Transverse colon (tissue), 4 donors: ENCODE results near the gene ZNF232. TPM values are rescaled to one million over a fixed set of nuclear protein-coding genes. Genes with fewer than 3 reads are reported as not detected.
"Not testable (repeated sequence)": the region's sequence is repeated elsewhere in the genome, so short reads cannot be mapped to it uniquely, and the experiment has no call there.

Experiments used
- DNase-seq: peaks from one replicate; pipeline ENCODE4 v3.0.0-alpha.2; 2019
- H3K27ac ChIP-seq, 4 donors: fragments of 200-600 bp; sonication (generic); 2 replicates each; pipeline ENCODE4 v1.5.1; 2016 to 2018; ENCODE audit warnings: inconsistent platforms in 4 of 4
- H3K27me3 ChIP-seq: fragments of 200-600 bp; sonication (generic); 2 replicates; pipeline ENCODE4 v1.5.1; 2017; ENCODE audit warnings: inconsistent platforms
- H3K36me3 ChIP-seq, 4 donors: fragments of 200-600 bp; sonication (generic); 2 replicates each; pipeline ENCODE4 v1.5.1; 2017 to 2019; ENCODE audit warnings: inconsistent platforms in 4 of 4
- H3K4me1 ChIP-seq, 4 donors: fragments of 200-600 bp; sonication (generic); 2 replicates each; pipeline ENCODE4 v1.5.1; 2017 to 2020; ENCODE audit warnings: inconsistent platforms in 4 of 4
- H3K4me3 ChIP-seq, 4 donors: fragments of 200-600 bp; sonication (generic); 1 replicate in 1 of 4; 2 replicates in 3 of 4; pipeline versions ENCODE4 v1.5.1 to v1.6.1; 2017 to 2019; ENCODE audit warnings: inconsistent platforms in 4 of 4
- H3K9me3 ChIP-seq, 2 donors: fragments of 200-600 bp; sonication (generic); 2 replicates each; pipeline ENCODE4 v1.5.1; 2017 to 2019; ENCODE audit warnings: inconsistent platforms in 2 of 2
- EP300 ChIP-seq: sonication (generic); formaldehyde crosslinking; IDR thresholded peaks from one replicate; pipeline ENCODE4 v1.6.1; 2017; ENCODE audit warnings: antibody characterized with exemption, low read depth
- POLR2A ChIP-seq: fragments of 450-650 bp; IDR thresholded peaks from one replicate; pipeline ENCODE4 v1.6.1; 2016; ENCODE audit warnings: antibody characterized with exemption, mild to moderate bottlenecking, moderate library complexity
- POLR2AphosphoS5 ChIP-seq, 3 donors: sonication (generic); formaldehyde crosslinking; IDR thresholded peaks; one replicate each; pipeline ENCODE4 v1.6.1; 2016; ENCODE audit warnings: antibody characterized with exemption in 3 of 3
- WGBS, 2 donors: methylation state at CpG; one replicate each; pipeline ENCODE4 v1.1.5; 2018; ENCODE audit warnings: low coverage in 1 of 2; 5-methylcytosine and 5-hydroxymethylcytosine counted together
- in situ Hi-C, 4 donors: fragments of 200-750 bp; cut with MboI; loops; one replicate each; pipeline versions ENCODE4 v1.15.0 to v1.15.1; 2017; ENCODE audit warnings: low sequenced_read_pairs in 3 of 4, low pct_ligation_motif_present in 1 of 4, low pct_unique_long_range_greater_than_20kb in 1 of 4
- intact Hi-C: fragments of 100-400 bp; cut with DNase I; formaldehyde crosslinking; loops from one replicate; pipeline ENCODE4 v1.15.1; 2023; ENCODE audit warnings: low total_unique reads
- total RNA-seq, 4 donors: library from RNA; depleted of rRNA; stranded (reverse); fragments of >200 nt; gene quantifications; one replicate each; pipeline ENCODE4 v1.1.0, GENCODE V29; 2016
- TF ChIP-seq, protein P1 (sequence below), 5 experiments: fragments of 200-600 bp in 3 of 5; fragments of 450-650 bp in 2 of 5; sonication (generic) in 3 of 5; IDR thresholded peaks; 1 replicate in 2 of 5; 2 replicates in 3 of 5; pipeline ENCODE4 v1.5.1; 2016 to 2017; ENCODE audit warnings: antibody characterized with exemption in 5 of 5, inconsistent platforms in 3 of 5, mild to moderate bottlenecking in 2 of 5, moderate library complexity in 1 of 5

Gene ZNF232
- total RNA-seq, 4 donors from 2014 or later: 6.8 to 69.6 (median 27.2) TPM

DNA sequence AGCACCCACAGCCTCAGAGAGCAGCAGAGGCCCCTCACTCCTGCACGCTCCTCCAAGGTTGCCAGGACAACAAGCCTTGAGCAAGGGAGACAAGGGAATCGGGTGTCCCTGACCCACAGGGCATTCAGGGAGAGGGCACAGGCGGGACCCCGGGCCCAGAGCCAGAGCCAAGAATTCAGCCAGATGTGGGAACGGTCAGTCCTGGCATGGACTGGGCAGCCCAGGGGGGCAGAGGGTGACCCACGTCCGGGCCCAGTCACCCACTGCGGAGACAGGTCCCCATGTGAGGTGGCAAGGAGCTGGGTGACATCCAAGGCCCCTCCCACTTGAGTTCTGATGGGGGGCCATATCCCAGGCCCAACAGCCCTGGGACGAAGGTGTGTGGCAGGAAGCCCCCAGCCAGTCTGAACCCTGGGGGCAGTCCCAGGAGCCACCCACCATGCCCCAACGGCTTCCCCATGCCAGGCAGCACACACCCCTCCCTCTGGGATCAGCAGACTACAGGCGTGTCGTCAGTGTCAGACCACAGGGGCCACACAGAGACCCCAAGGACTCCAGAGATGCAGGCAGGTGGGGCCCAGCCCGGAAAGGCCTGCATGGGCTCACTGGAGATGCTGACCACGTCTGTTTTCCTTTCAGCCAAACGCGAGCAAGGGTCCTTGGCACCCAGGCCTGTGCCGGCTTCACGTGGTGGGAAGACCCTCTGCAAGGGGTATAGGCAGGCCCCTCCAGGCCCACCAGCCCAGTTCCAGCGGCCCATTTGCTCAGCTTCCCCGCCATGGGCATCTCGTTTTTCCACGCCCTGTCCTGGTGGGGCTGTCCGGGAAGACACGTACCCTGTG lies 27.2 kb upstream of the ZNF232 start:
- H3K27ac ChIP-seq: no peak overlapping the region
- no peaks in the 10 kb centered on the region for H3K36me3 ChIP-seq
- DNase-seq: no peak
- no peaks in the 10 kb centered on the region for H3K4me1 ChIP-seq
- 89% methylated on average over 24 of the region's 24 CpGs; no CpG with 5 or more reads in 1 of the 2 donors for WGBS, 2 donors
- no peak for TF ChIP-seq POLR2A
- TF ChIP-seq, protein P1, sequence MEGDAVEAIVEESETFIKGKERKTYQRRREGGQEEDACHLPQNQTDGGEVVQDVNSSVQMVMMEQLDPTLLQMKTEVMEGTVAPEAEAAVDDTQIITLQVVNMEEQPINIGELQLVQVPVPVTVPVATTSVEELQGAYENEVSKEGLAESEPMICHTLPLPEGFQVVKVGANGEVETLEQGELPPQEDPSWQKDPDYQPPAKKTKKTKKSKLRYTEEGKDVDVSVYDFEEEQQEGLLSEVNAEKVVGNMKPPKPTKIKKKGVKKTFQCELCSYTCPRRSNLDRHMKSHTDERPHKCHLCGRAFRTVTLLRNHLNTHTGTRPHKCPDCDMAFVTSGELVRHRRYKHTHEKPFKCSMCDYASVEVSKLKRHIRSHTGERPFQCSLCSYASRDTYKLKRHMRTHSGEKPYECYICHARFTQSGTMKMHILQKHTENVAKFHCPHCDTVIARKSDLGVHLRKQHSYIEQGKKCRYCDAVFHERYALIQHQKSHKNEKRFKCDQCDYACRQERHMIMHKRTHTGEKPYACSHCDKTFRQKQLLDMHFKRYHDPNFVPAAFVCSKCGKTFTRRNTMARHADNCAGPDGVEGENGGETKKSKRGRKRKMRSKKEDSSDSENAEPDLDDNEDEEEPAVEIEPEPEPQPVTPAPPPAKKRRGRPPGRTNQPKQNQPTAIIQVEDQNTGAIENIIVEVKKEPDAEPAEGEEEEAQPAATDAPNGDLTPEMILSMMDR (IDR thresholded peaks at IDR 0.05): no peak
- no peak for TF ChIP-seq EP300
- intact Hi-C loops (no loop called here), in situ Hi-C loops (no loop called here)
- H3K9me3 ChIP-seq: no peaks in the 10 kb centered on the region
- no peaks in the 10 kb centered on the region for H3K27me3 ChIP-seq
- H3K4me3 ChIP-seq: no peak overlapping the region

DNA sequence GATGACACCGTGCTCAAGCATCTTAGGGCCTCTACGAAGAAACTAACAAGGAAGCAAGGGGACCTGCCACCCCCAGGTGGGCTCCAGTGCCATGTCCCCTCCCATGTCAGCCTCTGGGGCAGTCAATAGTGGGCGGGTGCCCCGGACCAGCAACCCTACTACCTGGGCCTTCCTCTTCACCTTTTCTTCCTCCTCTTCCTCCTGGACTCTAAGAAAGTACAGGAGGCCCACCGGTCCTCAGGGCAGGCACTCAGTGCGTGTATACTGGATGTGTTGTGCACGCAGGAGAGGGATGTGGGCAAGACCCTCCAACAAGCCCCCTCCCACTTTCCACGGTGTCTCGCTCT lies 26.5 kb upstream of the ZNF232 start:
- DNase-seq, in situ Hi-C loops, intact Hi-C loops, H3K9me3 ChIP-seq, H3K36me3 ChIP-seq, H3K27ac ChIP-seq, H3K4me1 ChIP-seq, H3K4me3 ChIP-seq, H3K27me3 ChIP-seq: not testable (repeated sequence)
- WGBS, 2 donors: 96 to 100% methylated on average over 3 to 7 of the region's 9 CpGs

DNA sequence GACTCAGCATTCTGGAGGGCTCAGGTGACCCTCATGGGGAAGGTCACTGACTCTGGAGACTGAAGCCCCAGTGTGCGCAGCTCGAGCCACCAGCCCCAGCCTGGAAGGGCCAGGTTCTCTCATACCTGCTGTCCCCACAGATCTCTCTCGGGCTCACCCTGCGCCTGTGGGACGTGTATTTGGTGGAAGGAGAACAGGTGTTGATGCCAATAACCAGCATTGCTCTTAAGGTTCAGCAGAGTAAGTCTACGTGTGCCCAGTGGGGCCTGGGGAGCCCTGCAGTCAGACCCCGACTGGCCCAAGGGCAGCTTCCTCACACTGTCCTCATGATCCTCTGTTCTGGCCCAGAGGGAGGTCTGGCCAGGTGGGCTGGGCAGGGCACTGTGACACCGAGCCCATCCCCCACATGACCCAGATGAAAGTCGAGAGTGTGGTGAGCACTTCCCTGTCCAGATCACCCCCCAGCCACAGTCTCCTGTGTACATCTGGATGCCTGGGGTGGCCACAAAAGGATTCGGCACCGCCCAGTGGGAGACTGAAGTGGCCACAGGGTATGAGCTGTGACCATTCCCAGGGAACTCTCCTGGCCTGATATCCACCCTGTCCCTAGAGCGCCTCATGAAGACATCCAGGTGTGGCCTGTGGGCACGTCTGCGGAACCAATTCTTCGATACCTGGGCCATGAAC lies 26.0 kb upstream of the ZNF232 start:
- H3K36me3 ChIP-seq, in situ Hi-C loops, H3K4me3 ChIP-seq, H3K27ac ChIP-seq, intact Hi-C loops, H3K27me3 ChIP-seq, H3K4me1 ChIP-seq, H3K9me3 ChIP-seq, DNase-seq: not testable (repeated sequence)
- 93% methylated on average over 7 of the region's 15 CpGs; no CpG with 5 or more reads in 1 of the 2 donors for WGBS, 2 donors

DNA sequence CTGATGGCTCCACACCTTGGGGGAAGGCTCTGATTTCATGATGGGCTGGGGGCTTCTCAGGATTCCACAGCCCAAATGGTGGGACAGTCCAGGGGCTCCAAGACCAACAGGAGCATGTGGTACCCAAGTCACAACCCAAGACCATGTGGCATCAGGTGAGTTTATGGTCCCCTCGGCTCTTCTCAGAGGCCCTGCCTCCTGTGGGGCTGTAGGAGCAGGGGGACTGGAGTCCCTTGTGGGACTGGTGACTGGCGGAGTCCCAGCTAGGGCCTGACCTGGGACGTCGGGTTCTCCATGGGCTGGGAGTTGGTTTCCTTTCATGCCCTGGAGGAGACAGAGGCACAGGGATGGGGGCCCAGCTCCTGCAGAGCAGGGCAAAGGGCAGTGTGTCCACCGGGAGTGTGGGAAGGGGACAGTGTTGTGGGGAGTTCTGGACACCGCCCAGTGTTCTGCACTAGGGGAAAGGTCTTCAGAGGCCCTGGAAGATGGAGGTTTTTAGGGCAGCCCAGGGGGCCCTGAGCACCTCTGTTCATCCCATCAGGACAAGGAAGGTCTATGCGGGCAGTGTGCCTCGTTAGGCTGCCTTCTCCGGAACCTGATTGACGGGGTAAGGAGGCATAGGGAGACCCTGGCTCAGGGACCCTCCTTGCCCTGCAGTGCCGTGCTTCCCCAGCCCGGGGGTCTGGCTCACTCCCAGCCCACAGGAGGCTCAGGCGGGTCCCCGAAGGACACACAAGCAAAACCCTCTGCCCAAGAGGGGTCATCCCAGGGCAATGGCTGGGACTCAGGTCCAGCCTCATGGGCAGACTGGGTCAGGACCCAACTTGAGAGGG lies 25.1 kb upstream of the ZNF232 start:
- DNase-seq, H3K4me3 ChIP-seq, H3K27ac ChIP-seq, H3K27me3 ChIP-seq, H3K36me3 ChIP-seq, in situ Hi-C loops, H3K9me3 ChIP-seq, H3K4me1 ChIP-seq, intact Hi-C loops: not testable (repeated sequence)
- 50 to 84% methylated on average over 1 to 13 of the region's 14 CpGs for WGBS, 2 donors

DNA sequence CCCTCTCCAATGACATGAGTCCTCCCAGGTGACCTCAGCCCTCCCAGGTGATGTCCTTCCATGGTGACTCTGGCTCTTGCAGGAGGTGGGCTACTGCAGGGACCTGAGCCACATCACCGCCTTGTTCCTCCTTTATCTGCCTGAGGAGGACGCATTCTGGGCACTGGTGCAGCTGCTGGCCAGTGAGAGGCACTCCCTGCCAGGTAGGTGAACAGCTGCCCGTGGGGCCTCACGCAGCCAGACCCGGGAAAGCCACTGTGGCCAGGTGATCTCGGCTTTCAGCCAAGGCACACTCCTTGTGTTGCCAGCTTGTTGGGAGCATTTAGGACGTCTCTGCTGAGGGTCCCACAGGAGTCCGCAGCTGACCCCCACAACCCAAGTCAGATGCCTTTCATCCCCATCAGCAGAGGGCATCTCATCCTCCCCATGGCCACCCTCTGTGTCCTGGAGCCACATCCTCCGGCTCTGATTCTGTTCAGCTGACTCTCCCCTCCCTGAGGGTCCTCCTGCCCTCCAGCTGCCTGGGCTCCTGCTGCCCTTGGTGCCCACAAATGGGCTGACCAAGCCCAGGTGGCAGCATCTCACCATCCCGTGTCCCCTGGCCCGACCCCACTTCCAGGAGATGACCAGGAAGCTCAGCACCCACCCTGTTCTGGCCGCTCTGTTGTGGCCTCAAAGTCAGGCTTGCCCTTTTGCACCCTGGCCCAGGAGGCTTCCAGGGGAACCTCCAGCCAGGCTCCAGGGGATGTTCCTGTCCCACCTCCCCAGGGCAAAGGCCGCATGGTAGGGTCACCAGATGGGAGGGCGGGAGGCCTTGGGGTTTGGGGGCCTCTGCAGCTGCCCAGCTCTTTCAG lies 24.3 kb upstream of the ZNF232 start:
- in situ Hi-C loops: no loop called here
- no peaks in the 10 kb centered on the region for H3K36me3 ChIP-seq
- H3K27me3 ChIP-seq: no peaks in the 10 kb centered on the region
- TF ChIP-seq, protein P1 (IDR thresholded peaks at IDR 0.05): no peak
- TF ChIP-seq POLR2A (no peak), POLR2AphosphoS5 (IDR thresholded peaks at IDR 0.05) (no peak), EP300 (no peak)
- no peaks in the 10 kb centered on the region for H3K4me1 ChIP-seq
- DNase-seq: no peak
- 60 to 83% methylated on average over 1 to 12 of the region's 14 CpGs for WGBS, 2 donors
- H3K27ac ChIP-seq: no peak overlapping the region
- no peaks in the 10 kb centered on the region for H3K9me3 ChIP-seq
- intact Hi-C loops: no loop called here
- H3K4me3 ChIP-seq: no peak overlapping the region

DNA sequence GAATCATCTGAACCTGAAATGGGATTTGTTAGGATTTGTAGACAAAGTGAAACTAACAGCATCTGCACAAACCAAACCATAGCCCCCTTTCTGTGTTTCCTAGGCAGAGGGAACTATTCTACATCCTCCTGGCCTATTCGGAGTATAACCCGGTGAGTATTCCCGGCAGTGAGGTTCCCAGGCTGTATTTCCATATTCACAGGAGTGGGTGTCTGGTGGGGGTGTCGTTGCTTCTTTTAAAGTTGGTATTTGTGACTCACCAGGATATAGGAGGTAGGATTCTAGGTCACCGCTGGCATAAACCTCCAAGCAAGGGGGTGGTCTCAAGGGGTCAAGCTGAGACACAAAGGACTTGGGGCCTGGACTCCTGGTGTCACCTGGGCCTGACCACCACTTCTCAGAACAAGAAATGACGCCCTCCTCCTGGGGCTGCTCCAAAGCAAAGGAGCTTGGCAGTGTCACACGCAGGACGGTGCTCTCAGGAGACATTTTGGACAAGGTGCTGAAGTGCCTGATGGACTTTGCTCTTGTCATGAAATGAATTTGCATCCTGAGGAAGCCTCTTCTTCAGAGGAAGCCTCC lies 23.5 kb upstream of the ZNF232 start:
- H3K27me3 ChIP-seq, in situ Hi-C loops, H3K4me3 ChIP-seq, intact Hi-C loops, DNase-seq, H3K9me3 ChIP-seq, H3K27ac ChIP-seq, H3K36me3 ChIP-seq, H3K4me1 ChIP-seq: not testable (repeated sequence)
- 75% methylated on average over 8 of the region's 8 CpGs; no CpG with 5 or more reads in 1 of the 2 donors for WGBS, 2 donors

DNA sequence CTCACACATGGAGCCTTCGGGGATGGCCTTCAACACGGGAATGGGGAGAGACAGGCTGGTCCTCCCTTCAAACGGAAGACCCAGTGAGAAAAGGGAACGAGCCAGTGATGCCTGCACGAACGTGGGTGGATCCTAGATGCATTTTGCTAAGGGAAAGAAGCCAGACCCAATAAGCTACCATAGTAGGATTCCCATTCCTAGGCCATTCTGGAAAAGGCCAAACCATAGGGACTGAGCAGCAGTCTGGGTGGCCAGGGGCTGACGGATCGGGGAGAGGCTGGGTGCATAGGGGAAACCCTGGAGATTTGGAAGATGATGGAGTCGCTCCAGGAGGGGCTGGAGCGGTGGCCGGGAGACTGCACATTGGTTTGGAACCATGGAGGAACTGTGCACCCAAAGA lies 22.9 kb upstream of the ZNF232 start:
- H3K9me3 ChIP-seq, H3K27ac ChIP-seq, in situ Hi-C loops, DNase-seq, H3K27me3 ChIP-seq, H3K4me1 ChIP-seq, H3K36me3 ChIP-seq, intact Hi-C loops, H3K4me3 ChIP-seq: not testable (repeated sequence)
- WGBS, 2 donors: 91 to 100% methylated on average over 1 to 11 of the region's 11 CpGs
